Fibroblast of peridontal ligament (primary cell): ENCODE results near the gene IFT122.

Experiments
- DNase-seq: peaks from one replicate; pipeline ENCODE4 v3.0.0-alpha.2; 2010; ENCODE audit errors: extremely low read depth

Gene IFT122

GRCh38 chr3:129413687-129414506, 26.1 kb upstream of the IFT122 start:
- DNase-seq = peak; percentile 78

GRCh38 chr3:129415378-129415777, 24.6 kb upstream of the IFT122 start:
- no peak for DNase-seq

- no peak for DNase-seq
Measured at GRCh38 chr3:129415830-129416229, 24.2 kb upstream of the IFT122 start.

GRCh38 chr3:129416415-129416814, 23.6 kb upstream of the IFT122 start:
- no peak for DNase-seq

- DNase-seq = peak; percentile 41
Measured at GRCh38 chr3:129417326-129417725, 22.7 kb upstream of the IFT122 start.

DNA sequence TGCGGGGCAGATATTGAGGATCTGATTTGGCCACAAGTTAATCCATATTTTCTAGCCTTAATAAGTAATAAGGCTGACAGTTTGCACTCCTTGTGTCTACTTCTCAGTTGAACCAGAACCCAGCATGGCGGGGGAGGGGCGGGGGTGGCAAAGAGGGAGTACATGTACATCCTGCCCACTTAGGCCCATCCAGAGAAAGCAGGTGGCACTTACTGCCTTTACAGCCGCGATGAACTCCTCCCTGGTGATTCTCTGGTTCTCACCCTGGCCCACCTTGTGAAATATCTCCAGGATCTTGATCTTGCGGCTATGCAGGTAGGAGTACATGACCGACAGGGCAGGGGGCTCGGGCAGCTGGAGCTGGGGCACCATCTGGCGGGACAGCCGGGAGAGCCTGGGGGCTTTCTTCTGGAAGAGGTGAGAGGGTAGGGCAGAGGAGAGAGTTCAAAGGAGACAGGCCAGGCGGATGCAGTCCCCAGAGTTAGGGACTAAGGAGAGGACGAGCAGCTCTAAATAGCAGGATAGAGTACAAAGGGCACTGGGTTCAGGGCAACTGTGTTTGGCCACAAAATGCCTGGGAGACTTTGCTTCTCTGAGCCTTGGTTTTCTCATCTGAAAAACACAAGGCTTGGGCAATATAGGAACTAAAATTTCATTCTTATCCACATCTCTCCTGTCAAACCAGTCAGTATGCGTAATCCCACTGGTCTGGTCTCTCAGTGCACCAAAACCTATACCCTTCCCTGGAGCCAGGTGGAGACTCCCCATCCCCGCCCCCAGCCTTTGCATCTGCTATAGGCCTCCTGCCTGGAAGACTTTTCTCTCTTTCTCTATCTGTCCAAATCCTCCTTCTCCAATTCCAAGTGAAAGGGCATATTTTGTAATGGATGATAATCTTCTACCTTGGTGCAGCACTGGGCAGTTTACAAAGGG, 21.7 kb upstream of the IFT122 start:
- no peak for DNase-seq

DNA sequence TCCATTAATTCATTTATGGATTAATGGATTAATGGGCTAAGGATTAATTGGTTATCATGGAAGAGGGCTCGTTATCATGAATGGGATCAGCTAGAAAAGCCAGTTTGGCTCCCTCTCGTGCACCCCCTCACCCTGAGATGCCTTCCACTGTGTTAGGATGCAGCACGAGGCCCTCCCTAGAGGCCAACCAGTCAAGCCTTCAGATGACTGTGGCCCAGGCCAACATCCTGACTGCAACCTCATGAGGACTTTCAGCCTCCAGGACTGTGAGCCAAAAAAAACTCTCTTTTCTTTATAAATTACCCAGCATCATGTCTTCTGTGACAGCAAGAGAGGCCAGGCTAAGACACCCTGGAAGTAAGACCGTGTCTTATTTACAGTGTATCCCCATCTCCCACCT, 20.5 kb upstream of the IFT122 start:
- DNase-seq = no peak

DNA sequence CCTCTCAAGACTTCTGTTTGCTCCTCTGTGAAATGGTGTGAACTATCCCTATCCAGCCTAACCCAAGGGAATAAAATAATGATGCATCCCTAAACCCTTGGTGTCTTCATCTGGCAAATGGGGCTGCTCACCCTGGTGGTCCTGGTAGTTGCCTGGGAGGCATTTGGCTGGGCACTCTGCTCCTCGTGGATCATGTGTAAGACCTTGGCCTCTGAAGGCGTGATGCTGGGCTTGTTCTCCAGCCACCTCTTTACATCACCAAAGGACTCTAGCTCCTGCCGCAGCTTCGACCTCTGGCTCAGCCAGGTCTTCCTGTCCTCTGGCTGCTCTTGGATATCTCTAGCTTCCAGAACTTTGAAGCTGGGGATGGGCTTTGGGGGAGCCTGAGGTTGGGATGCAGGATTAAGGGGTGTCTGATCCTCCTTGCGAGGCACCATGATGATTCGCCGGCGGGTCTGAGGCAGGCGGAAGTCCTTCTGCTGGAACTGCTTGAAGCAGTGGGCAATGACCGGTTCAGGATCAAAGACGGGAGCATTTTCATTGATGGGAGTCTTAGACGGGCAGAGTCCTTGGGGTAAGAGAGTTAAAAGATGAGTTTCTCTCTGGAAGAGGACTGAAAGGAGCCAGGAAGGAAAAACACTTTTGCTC, 18.7 kb upstream of the IFT122 start:
- no peak for DNase-seq

GRCh38 chr3:129421988-129422745, 17.9 kb upstream of the IFT122 start:
- DNase-seq = no peak

- DNase-seq = no peak
Measured at GRCh38 chr3:129422897-129423296, 17.1 kb upstream of the IFT122 start.

DNA sequence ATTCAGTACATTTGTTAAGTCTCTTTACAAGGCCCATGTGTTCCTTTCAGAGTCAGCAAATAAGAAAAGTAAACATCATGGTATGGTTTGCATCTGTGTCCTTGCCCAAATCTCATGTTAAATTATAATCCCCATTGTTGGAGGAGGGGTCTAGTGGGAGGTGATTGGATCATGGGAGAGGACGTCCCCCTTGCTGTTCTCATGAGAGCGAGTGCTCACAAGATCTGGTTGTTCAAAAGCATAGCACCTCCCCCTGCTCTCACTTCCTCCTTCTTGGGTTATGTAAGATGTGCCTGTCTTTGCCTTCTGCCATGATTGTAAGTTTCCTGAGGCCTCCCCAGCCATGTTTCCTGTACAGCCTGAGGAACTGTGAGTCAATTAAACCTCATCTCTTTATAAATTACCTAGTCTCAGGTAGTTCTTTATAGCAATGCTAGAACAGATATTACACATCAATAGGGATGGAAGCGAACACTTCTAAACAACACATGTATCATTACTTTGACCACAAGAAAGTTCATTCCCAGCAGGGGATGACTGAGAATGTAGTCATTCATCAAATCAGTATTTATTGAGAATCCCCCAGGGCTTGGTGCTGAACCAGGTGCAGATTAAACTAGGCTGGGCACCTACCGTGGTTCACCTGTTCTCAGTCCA, 15.7 kb upstream of the IFT122 start:
- no peak for DNase-seq

GRCh38 chr3:129425213-129425612, 14.8 kb upstream of the IFT122 start:
- DNase-seq = no peak

DNA sequence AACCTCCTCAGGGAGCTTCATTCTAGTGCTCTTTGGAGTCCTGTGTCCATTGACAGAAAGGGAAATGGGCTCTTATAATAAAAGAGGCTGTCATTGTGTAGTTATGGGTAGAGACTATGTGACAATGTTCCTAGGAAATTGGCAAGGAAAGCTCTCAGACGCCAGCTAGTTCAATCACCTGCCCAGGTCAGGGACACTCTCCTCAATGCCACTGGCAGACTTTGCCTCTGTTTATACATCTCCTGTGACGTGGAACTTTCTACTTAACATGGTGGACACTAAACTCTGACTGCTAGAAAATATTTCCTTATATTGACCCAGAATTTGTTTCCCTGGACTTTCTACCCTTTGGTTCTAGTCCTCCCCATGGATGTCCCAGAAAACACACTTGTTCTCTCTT, 14.4 kb upstream of the IFT122 start:
- no peak for DNase-seq

DNA sequence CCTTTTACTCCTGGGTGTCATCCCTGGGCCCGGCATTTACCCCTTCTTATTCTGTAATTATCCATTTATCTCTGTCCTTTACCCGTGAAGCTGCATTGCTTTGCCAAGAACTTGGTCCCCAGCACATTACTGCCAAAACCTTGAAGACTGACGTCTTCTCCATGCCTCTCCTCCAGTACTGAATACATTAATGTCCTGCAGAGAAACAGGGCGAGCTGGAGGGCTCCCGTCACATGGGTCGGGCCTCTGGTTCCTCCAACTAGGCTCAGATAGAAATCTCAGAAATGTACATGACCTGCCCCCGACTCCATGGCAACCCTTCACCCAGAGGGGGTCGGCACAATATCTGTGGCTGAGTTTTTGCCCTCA, 12.0 kb upstream of the IFT122 start:
- no peak for DNase-seq

DNA sequence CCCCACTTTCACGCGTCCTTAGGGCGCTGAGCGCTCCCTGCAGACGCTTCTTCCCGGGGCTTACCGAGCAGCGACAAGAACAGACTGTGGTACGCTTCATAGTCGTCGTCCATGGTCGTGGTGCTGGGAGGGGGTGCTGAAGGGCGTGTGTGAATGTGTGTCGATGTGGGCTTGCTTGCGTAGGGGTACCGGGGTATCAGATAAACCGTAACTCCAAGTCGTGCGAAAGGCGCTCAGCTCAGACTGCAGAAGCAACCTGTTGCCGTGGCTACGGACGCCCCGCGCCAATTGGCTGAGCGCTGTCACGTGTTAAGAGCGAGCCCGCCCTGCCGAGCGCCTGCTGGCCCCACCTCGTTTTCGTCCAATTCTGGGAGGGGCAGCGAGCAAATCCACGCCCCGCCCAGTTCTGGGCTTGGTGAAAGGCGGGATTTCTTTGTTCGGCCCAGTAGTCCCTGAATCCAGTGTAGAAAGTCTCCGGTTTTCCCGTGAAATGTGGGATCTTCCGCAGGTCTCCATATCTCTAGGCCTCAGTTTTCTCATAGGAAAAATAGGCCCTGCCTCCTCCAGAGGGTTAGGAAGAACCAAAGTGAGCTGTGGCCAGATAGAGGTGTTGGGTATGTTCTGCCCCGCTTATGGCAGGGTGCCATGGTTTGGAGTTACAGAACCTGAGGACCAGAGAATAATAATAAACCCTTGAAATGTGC, 11.5 kb upstream of the IFT122 start, which contains the start of gene EFCAB12:
TSS of gene EFCAB12 (minus strand) at position 261 of the 704 bp plus-strand sequence. CDS start at position 113, 148 bp downstream.
- peak; percentile 91 for DNase-seq

GRCh38 chr3:129429080-129429451, 11.0 kb upstream of the IFT122 start:
- DNase-seq = no peak

- no peak for DNase-seq
Measured at GRCh38 chr3:129429602-129430001, 10.4 kb upstream of the IFT122 start.

GRCh38 chr3:129432036-129432435, 8.0 kb upstream of the IFT122 start:
- no peak for DNase-seq

- no peak for DNase-seq
Measured at GRCh38 chr3:129432671-129433070, 7.4 kb upstream of the IFT122 start.

GRCh38 chr3:129433565-129433964, 6.5 kb upstream of the IFT122 start:
- DNase-seq = no peak
